ENCODE results near the gene MAP3K7. TPM values are rescaled to one million over a fixed set of nuclear protein-coding genes. Genes with fewer than 3 reads are reported as not detected.

Gene MAP3K7
- total RNA-seq, 2 donors from 2014 or later, result 17.1 to 17.5 TPM

GRCh38 chr6:90502866-90503407, 83.9 kb downstream of the MAP3K7 start:
- Histone ChIP-seq H3K27ac (no peak overlapping the region), H3K4me3 (no peak overlapping the region), H3K9me3 (no peaks in the 10 kb centered on the region), H3K4me1 (no peaks in the 10 kb centered on the region), H3K36me3 (no peaks in the 10 kb centered on the region), H3K27me3 (no peaks in the 10 kb centered on the region)
- no peak for TF ChIP-seq CTCF (IDR thresholded peaks at IDR 0.05)
- no peak for DNase-seq (ENCODE audit: low spot score)

- Histone ChIP-seq H3K4me3 (no peak overlapping the region), H3K9me3 (no peaks in the 10 kb centered on the region), H3K27me3 (no peaks in the 10 kb centered on the region), H3K4me1 (no peaks in the 10 kb centered on the region), H3K36me3 (no peaks in the 10 kb centered on the region), H3K27ac (no peak overlapping the region)
- no peak for TF ChIP-seq CTCF (IDR thresholded peaks at IDR 0.05)
- DNase-seq (ENCODE audit: low spot score), result no peak
Observed at GRCh38 chr6:90502381-90502780, 84.5 kb downstream of the MAP3K7 start.

- TF ChIP-seq CTCF (IDR thresholded peaks at IDR 0.05), result no peak
- no peaks in the 10 kb centered on the region for H3K9me3 ChIP-seq
- no peak for DNase-seq (ENCODE audit: low spot score)
Observed at GRCh38 chr6:90500458-90500857, 86.4 kb downstream of the MAP3K7 start.

GRCh38 chr6:90497411-90497810, 89.5 kb downstream of the MAP3K7 start:
- Histone ChIP-seq H3K4me3 (no peak overlapping the region), H3K9me3 (no peaks in the 10 kb centered on the region), H3K4me1 (no peaks in the 10 kb centered on the region), H3K36me3 (no peaks in the 10 kb centered on the region), H3K27me3 (no peaks in the 10 kb centered on the region), H3K27ac (no peak overlapping the region)
- DNase-seq (ENCODE audit: low spot score), result no peak
- no peak for TF ChIP-seq CTCF (IDR thresholded peaks at IDR 0.05)

More at GRCh38 chr6:90500458-90500857, 86.4 kb downstream of the MAP3K7 start:
- Histone ChIP-seq H3K36me3 (no peaks in the 10 kb centered on the region), H3K27me3 (no peaks in the 10 kb centered on the region), H3K4me1 (no peaks in the 10 kb centered on the region), H3K4me3 (no peak overlapping the region), H3K27ac (no peak overlapping the region)

GRCh38 chr6:90496258-90497016, 90.4 kb downstream of the MAP3K7 start:
- no peak overlapping the region for H3K4me3 ChIP-seq

More at GRCh38 chr6:90496258-90497016, 90.4 kb downstream of the MAP3K7 start:
- TF ChIP-seq CTCF (IDR thresholded peaks at IDR 0.05), result no peak
- H3K27ac ChIP-seq, result no peak overlapping the region
- no peaks in the 10 kb centered on the region for H3K9me3 ChIP-seq
- no peaks in the 10 kb centered on the region for H3K36me3 ChIP-seq
- no peaks in the 10 kb centered on the region for H3K27me3 ChIP-seq
- DNase-seq (ENCODE audit: low spot score), result no peak
- H3K4me1 ChIP-seq, result no peaks in the 10 kb centered on the region
